GM04504 (cell line): Measurements from ENCODE around the gene EHMT1.
"Not testable (repeated sequence)": the region's sequence is repeated elsewhere in the genome, so short reads cannot be mapped to it uniquely, and the experiment has no call there.

Experiments
- DNase-seq: peaks from one replicate; pipeline ENCODE4 v3.0.0-alpha.2; 2012; ENCODE audit warnings: low read depth

EHMT1 gene

DNA sequence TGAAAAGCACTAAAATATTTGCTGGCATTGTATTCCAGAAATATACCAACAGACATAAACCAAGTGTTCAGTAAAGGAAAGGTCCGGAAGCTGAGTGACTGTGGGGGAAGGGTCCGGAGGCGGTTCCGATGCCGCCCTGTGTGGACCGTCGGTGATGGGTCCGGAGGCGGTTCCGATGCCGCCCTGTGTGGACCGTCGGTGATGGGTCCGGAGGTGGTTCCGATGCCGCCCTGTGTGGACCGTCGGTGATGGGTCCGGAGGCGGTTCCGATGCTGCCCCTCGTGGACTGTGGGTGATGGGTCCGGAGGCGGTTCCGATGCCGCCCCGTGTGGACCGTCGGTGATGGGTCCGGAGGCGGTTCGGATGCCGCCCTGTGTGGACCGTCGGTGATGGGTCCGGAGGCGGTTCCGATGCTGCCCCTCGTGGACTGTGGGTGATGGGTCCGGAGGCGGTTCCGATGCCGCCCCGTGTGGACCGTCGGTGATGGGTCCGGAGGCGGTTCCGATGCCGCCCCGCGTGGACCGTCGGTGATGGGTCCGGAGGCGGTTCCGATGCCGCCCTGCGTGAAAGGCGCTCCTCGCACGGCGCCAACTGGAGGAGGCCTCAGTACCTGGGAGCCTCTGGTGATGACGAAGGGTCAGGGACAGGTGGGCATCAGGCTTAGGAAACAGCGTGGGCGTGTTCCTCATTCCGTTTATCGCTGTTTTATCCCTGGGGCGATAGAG lies 191.1 kb downstream of the EHMT1 start:
- not testable (repeated sequence) for DNase-seq

DNA sequence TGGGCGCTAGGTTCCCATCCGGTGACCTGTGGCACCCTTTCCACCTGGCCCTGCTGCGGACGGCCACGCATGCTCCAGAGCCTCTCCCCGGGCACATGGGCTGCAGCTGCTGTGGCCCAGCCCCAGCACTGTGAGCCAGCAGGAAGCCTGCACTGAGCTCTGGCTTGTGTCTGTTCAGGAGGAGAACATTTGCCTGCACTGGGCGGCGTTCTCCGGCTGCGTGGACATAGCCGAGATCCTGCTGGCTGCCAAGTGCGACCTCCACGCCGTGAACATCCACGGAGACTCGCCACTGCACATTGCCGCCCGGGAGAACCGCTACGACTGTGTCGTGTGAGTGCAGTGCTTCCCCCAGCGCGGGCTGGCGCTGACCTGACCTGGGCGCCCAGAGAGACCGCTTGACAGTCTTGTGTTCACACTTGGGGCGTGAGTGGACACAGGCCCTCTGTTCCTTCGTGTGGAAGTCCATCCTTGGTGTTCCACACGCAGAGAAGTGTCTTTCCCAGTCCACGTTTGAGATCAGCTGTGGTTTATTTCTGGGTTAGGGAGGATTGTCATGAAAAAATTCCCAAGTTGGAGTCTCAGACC lies 192.6 kb downstream of the EHMT1 start:
- DNase-seq: no peak

DNA sequence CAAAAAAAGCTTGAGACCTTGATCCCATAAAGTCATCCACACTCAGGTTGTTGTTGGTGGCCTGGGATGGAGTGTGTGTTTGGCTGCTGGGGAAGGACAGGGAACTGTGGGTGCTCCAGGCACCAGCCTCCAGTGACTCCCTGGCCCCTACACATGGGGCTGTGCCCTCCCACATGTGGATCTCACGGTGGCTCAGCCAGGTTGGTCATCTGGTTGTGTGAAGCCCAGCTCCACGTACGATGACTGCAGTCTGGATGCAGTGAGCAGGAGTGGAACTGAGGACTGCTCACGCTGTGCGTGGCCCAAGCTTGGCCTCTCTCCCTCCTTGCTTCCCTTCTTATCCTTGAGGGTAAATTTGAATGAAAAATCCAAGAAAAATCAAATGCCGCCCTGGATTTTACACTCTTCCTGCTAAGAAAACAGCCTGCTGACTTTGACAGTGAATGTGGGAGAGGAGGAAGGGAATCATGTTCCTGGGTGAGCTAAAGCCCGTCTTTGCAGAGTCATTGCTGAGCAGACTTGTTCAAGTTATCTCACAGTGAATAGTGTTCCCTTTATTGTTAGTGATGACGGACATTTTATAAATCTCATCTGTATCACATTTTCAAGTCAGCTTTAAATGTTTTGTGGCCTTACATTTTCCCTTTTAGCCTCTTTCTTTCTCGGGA lies 193.7 kb downstream of the EHMT1 start:
- no peak for DNase-seq

DNA sequence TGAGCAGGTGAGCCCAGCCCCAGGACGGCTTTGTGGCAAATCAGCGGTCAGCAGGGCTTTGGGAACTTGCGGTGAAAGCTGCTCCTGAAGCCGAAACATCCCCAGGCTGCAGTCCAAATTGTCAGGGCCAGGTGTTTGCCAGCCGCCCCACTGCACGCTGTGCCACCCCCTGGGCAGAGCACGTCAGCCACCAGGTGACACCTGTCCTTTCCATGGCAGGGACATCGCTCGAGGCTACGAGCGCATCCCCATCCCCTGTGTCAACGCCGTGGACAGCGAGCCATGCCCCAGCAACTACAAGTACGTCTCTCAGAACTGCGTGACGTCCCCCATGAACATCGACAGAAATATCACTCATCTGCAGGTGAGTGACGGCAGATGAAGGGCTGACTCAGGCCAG lies 194.4 kb downstream of the EHMT1 start:
- no peak for DNase-seq

DNA sequence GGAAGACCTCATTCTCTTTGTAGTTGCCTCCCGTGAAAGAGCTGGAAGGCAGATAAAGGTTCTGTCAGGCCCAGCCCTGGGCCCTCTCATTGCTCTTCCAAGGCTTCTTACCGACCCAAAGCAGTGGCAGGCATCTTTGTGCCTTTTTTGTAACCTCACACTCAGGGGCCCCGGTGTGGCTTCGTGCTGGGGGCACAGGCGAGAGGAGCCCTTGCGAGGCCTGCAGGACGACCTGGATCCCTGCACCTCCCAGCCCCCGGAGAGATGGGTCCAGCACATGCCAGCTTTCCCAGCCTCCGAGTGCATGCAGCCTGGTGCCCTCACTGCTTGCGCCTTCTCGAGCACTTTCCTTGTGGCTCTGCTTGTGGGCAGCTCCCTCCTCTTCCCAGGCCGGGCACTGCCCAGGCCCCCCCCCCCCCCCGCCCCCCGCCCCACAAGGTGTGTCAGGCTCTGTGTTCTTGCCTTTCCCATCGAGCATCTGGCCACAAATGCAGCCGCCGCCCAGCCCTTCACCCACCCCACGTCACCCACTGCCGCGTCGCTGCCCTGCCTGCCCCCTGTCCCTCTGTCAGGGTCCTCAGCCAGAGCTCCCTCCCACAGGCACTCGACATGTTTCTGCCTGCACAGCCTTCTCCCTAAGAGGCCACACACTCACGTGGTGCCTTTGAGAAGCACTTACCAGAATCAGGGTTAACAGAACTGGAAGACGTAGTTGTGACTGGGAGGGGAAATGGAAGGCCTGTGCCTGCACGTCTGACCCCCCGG lies 195.0 kb downstream of the EHMT1 start:
- DNase-seq: no peak

DNA sequence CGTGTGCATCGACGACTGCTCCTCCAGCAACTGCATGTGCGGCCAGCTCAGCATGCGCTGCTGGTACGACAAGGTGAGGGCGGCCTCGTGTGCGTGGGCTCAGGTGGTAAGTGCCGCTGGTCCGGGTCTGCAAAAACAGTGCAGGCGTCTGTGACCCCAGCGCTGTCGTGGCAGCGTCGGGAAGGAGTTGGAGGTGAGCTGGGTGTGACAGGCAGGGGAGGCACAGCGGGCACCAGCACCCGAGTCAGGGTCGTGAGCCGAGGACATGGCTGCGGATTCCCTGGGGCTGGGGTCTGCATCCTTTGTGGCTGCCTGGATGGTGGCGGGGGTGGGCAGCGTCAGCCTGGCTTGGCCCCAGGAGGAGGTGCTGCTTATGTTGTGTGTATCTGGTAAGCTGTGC lies 195.6 kb downstream of the EHMT1 start:
- DNase-seq: no peak

DNA sequence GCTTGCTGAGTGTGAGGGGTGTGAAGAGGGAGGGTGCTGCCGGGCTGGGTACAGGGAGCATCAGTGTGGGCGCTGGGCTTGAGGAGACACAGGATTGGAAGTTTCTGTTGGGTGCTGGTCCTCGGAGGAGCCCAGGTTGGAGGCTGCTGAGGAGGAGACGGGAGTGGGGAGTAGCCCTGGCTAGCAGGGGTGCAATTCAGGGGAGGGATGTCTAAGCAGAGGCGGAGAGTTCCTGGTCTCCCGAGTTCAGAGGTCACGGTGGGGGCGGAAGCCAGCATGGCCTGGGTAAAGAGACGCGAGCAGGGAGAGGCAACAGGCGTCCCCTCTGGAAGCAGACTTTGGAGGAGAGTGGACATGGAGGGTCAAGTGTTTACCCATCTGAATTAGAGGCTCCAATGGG lies 196.0 kb downstream of the EHMT1 start:
- no peak for DNase-seq

DNA sequence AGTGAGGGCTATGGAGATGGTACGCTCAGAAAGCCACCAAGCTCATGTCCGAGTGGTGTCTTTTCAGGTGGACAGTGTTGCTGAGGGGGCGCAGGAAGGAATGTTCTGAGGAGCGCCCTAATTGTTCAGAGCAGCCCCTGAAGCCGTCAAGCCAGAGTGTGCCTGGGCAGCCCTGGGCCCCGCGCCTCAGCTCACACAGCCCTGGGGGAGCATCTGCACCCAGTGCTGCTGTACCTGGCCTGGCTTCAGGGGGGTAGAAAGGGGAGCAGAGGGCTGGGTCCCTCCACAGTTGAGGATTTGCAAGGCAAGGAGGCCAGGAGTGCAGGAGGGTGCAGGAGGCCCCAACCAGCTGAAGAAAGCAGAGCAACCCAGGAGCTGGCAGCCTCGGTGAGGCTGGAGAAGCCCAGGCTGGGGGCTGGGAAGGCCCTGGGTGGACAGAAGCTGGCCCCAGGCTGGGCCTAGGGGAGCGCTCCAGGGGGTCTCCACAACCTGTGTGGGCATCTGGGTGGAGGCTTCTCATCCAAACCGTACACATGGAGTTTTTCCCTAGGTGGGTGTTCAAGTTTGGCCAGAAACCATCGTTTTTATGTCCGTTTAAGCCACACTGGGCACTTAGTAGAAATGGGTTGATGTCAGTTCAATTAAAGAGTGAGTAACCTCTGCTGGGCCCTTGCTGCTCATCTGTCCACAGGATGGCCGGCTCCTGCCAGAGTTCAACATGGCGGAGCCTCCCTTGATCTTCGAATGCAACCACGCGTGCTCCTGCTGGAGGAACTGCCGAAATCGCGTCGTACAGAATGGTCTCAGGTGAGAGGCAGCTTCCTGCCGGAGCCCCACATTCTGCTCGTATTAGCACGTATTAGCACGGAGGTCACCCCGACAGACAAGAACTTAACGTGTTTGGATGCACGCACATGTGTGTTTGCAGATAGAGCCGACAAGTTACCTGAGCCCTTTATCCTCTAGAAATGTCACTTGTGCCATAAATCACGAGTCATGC lies 196.8 kb downstream of the EHMT1 start:
- no peak for DNase-seq

DNA sequence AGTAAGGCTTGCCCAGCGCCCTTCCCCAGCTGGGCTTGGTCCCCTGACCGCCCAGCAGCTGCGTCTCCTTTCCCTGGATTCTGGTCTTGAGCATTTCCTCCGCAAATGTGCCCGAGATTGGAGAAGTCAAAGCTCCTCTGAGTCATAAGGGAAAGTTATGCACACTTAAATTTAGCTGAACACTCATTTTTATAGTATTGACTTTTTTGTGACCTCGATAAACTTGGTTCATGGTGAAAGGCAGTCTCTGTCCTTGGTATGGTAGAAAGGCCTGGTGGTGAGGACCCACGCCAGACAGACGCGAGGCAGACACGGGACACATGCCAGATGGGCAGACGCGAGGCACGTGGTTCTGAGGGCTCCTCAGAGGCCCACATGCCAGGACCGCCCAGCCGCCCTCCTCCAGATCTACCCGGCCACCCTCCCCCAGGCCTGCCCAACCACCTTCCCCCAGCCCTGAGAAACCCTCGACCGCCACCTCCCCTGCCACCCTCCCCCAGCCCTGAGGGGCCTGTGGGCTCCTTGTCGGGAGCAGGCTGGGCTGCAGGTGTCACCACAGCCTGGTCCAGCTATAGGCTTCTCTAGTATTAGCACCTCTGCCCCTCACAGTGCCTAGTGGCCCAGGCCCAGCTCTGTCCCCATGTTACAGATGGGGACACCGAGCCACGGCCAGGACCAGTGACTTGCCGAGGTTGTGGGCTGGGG lies 197.9 kb downstream of the EHMT1 start:
- no peak for DNase-seq

DNA sequence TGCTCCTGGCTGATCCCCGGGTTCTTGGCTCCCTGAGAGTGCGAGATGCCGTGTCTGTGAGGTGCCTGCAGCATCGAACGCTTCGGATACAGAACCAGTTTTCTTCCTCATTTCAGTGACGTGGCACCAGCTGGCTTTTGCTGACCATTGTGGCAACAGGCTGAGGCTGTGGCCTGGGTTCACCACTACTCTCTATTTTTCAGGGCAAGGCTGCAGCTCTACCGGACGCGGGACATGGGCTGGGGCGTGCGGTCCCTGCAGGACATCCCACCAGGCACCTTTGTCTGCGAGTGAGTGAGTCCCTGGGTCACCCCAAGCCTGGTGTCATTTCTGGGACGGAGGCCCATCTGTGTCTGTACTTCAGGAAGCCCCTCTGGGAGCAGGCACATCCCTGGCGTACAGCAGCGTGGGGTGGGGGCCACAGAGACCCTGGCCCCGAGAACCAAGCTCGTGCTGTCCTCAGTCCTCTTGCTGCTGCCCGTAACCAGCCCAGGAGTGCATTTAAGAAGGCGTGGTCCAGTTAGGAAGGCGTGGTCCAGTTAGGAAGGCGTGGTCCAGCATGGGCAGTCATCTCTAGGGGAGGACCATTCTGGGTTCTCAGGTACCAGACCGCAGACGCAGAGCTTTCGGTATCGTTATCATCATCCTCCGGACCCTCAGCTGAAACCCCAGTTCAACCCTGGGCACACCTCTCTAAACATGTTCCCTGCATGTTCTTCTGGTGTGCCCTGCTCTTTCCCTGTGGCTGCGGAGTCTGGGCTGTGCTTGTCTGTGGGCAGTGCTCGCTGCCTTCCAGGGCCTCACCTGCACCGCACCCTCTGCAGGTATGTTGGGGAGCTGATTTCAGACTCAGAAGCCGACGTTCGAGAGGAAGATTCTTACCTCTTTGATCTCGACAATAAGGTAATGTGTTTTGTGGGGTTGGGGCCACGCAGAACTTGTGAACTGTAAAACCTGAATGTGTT lies 198.7 kb downstream of the EHMT1 start:
- no peak for DNase-seq

DNA sequence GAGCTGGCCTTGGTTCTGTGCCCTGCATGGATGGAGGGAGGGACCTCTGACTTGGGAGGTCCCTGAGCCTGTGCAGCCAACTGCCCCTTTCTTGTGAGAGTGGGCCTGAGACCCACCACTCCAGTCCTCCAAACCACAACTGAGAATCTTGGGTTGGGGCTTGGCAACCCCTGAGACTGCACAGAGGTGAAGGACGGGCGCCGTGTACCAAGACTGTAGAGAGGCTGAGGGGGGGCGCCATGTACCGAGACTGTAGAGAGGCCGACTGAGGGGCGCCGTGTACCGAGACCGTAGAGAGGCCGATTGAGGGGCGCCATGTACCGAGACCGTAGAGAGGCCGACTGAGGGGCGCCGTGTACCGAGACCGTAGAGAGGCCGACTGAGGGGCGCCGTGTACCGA lies 199.5 kb downstream of the EHMT1 start:
- DNase-seq: no peak

DNA sequence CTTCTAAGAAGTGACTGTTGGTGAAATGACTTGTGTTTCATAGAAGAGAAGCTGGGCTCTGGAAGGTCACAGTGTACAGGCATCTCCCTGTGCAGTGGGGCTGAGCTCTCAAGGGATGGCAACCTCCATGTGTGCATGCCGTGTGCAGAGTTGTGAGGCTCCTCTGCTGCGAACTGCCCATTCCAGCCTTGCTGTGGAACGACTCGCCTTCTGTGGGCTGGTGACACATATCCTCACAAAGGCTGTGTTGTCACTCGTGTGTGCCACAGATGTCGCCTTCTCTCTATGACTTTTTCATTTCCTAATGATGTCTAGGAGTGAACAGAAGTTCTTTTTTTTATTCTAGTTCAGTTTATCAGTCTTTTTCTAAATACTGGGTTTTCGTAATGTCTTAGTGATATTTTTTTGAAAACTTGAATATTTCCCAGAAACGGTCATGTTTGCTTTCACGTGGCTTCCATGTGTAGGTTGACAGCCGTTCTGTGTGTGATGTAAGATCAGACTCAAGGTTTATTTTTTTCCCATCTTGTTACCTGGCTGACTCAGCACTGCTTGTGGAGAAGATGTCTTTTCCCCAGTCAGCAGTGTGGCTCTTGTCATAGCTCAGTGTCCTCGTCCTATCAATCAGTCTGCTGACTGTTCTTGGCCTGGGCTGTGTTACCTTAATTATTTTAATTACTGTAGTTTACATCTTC lies 201.5 kb downstream of the EHMT1 start:
- DNase-seq: no peak

DNA sequence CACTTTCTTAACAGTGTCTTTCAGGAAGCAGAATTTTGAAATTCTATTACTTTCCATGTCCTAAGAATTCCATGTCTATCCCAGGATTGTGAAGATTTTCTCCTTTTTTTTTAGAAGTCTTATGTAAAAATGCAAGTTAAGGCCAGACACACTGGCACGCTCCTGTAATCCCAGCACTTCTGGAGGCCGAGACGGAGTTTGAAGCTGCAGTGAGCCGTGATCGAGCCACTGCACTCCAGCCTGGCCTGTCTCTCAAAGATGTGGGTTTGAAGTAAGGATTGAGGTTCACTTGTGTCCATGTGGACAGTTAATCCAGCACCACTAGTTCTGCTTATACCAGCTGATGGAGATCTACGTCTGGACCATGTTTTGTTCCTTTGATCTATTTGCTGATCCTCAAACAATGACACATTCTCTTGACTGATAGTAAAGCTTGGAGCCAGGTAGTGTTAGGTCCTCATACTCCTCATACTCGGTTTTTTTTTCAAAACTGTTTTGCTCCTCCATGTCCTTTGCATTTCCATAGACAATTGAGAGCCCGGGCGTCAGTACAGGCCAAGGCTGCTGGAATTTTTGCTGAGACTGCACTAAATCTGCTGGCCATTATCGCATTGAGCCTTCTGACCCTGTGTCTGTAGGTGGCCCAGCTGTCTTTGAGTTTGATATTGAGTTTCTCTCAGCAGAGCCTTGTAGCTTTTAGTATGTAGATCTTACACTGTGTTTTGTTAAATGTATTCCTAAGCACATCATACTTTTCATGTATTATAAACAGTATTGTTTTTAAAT lies 205.4 kb downstream of the EHMT1 start:
- DNase-seq: no peak

DNA sequence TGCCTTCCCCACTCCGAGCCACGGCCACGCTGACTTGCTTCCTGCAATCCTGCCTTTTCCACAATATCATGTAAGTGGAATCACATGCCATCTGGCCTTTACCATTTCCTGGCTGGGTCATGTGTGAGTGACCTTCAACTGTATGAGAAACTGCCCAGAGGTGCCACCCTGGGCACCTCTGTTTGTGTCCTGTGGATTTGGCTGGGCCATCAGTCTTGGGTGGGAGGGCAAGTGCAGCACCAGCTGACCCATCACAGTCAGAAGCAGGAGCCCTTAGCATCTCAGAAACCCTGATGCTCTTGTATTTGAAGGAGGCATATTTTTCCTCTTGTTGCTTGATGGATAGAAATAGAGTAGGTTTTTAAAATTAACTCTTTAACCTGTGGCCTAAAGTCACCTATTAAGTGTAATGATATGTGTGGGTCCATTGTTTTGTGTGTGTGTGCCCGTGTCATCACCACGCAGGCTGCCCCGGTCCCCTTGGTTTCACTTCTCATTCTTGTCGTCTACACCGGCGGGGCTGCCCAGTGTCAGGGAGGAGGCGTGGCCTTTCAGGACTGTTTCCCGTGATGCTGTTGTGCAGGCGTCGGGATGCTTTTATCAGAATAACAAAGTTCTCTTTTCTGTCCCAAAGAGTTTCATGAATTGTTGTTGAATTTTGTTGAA lies 206.7 kb downstream of the EHMT1 start:
- DNase-seq: no peak

DNA sequence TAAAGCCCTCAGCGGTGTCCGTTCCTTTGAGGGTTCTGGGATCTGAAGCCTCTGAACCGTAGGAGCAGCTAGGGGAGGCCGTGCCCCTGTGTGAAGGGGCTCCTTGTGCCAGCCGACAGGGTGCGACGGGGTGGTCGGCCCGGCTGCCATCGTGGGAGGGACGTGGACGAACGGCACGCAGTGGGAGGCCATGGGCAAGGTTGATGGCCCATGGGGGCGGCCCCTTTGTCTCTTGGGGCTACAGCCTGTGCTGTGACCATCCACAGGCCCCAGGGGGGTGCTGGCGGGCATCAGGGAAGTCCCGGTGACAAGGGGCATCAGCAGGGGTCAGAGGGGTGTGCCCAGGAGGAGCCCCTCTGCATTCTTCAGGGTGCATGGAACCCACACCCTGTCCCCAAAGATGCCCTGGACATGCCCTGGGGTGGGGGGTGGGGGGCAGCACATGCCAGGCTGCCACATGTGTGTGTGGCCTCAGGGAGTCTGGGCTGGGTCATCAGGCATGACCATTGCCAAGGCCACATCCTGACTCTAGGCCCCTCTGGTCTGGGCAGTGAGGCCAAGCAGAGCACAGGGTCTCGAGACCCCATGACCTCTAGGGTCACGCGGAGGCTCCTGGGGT lies 209.2 kb downstream of the EHMT1 start:
- no peak for DNase-seq

DNA sequence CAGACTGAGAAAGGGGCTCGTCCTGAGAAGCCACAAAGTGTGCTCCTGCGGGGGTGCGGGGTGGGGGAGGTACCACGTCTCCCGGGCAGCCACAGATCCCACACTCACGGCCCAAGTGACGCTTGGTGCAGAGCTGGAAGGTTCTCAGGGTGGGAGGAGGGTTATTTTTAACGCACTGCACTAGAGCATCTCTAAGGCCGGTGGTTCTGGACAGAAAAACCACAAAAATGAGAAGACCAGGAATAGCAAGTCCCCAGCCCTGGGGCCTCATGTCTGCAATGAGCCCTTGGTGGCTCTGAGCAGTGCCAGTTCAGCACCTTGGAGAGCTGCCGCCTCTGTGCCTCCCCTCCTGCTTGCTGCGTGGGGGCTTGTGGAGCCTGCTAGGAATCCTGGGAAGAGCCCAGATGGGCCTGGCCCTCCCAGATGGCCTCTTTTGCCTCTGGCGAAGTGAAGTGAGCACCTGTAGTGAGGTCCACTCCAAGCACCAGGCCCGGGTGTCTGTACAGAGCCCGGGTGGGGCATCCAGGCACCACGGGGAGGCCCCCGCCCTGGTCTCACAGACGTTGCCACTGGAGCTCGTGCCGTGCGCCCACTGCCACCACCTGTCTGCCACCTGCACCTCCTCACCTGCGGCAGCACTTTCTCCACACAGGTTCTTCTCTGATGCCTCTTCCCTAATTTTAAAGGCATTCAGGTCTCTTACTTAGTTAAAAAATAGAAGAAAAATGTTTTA lies 209.9 kb downstream of the EHMT1 start:
- no peak for DNase-seq
